ENCODE data around the gene MUC5AC. TPM values are rescaled to one million over a fixed set of nuclear protein-coding genes. Genes with fewer than 3 reads are reported as not detected.

MUC5AC gene
- total and polyA plus RNA-seq, 11 donors: not detected

DNA sequence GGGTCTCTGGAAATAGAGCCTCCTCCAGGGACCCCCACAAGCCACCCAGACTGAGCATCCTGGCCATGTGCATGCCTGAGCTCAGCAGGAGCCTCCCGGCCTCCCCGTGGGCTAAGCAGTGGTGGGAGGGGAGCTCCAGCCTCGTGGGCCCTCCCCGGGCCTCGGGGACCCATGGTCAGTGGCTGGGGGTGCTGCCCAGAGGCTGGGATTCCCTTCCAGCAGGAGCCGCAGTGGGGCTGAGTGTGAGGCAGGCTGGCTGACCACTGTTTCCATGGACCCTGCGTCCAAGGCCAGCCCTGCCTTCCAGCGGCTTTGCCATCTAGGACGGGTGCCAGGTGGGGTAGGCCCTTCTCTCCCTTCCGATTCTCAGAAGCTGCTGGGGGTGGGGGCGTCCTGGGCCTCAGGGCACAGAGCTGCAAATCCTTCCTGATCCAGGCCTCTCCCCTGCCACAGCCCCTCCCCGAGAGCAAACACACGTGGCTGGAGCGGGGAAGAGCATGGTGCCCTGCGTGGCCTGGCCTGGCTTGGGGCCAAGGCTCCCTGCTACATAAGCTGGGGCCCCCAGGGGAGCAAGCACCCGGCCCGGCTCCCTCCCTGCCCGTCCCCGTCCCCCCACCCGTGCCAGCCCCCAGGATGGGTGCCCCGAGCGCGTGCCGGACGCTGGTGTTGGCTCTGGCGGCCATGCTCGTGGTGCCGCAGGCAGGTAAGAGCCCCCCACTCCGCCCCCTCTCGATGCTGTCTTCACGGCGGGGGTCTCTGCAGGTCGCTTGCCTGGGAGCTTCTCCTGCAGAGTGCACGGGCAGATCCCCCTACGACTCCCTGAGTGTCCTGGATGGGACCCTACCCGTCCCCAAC lies 65.0 kb downstream of the MUC5AC start, which contains the start of gene MUC5B:
Gene MUC5B (plus strand): TSS at position 576 of the 855 bp plus-strand sequence. CDS start 58 bp downstream, at position 634.
- H3K4me3 ChIP-seq: no peak within 1 kb of the TSS
- intact Hi-C loops (cut with DNase I): no loop called here
- no peaks in the 10 kb centered on the region for H3K36me3 ChIP-seq
- no peaks in the 10 kb centered on the region for H3K9me3 ChIP-seq
- H3K27me3 ChIP-seq: peaks cover 23 to 86% (median 40%) of the 10 kb centered on the region in 9 donors
- peak in 3 of 5 donors; percentile 21 to 48 (median 23) for DNase-seq
- ATAC-seq: no peak
- TF ChIP-seq, protein P1, sequence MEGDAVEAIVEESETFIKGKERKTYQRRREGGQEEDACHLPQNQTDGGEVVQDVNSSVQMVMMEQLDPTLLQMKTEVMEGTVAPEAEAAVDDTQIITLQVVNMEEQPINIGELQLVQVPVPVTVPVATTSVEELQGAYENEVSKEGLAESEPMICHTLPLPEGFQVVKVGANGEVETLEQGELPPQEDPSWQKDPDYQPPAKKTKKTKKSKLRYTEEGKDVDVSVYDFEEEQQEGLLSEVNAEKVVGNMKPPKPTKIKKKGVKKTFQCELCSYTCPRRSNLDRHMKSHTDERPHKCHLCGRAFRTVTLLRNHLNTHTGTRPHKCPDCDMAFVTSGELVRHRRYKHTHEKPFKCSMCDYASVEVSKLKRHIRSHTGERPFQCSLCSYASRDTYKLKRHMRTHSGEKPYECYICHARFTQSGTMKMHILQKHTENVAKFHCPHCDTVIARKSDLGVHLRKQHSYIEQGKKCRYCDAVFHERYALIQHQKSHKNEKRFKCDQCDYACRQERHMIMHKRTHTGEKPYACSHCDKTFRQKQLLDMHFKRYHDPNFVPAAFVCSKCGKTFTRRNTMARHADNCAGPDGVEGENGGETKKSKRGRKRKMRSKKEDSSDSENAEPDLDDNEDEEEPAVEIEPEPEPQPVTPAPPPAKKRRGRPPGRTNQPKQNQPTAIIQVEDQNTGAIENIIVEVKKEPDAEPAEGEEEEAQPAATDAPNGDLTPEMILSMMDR (IDR thresholded peaks at IDR 0.05): no peak
- no peak for TF ChIP-seq POLR2A (IDR thresholded peaks at IDR 0.05)
- H3K27ac ChIP-seq: no peak within 1 kb of the TSS
- no peaks in the 10 kb centered on the region for H3K4me1 ChIP-seq
- WGBS, 4 donors: 47 to 76% (median 67%) methylated on average over 15 to 36 of the region's 36 CpGs

DNA sequence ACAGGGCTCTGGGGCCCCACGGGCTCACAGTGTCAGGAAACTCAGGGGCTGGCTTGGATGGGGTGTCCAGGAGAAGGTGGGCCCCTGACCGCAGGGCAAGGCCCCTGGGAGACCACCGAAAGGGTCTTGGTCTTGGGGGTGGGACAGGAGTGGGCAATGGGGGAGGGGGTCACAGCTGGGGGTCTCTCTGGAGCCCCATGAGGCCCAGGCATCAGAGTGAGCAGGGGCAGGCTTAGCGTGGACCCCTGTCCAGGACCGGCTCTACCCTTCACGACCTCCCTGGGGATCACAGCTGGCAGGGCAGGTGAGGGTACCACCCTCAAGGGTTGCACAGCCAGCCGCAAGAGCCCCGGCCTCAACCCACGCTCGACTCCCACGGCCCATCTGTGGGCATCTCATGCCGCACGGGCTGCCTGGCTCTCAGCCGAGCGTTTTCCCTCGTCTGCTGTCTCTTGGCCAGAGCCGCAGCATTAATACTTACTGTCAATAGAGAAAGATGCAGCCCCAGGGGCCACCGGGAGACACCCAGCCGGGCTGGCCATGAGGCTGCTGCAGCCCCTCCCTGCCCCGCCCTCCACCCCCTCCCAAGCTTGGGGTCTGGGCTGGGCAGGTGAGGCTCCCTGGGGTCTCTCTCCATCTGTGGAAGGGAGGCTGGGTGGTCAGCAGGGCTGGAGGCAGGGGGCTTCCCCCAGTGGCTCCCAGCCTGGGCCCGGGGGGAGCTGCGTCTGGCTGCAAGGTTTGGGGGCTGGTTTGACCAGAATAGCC lies 65.8 kb downstream of the MUC5AC start:
- intact Hi-C loops (cut with DNase I): no loop called here
- Histone ChIP-seq H3K4me1 (no peaks in the 10 kb centered on the region), H3K9me3 (no peaks in the 10 kb centered on the region), H3K4me3 (no peak overlapping the region), H3K36me3 (no peaks in the 10 kb centered on the region), H3K27ac (no peak overlapping the region), H3K27me3 (peaks cover 25 to 89% (median 40%) of the 10 kb centered on the region in 9 donors)
- 66 to 71% (median 69%) methylated on average over 16 to 22 of the region's 22 CpGs for WGBS, 4 donors
- DNase-seq: peak in 3 of 5 donors; percentile 18 to 48 (median 23)
- TF ChIP-seq, protein P1 (IDR thresholded peaks at IDR 0.05): no peak
- TF ChIP-seq POLR2A (IDR thresholded peaks at IDR 0.05): no peak
- ATAC-seq: no peak

DNA sequence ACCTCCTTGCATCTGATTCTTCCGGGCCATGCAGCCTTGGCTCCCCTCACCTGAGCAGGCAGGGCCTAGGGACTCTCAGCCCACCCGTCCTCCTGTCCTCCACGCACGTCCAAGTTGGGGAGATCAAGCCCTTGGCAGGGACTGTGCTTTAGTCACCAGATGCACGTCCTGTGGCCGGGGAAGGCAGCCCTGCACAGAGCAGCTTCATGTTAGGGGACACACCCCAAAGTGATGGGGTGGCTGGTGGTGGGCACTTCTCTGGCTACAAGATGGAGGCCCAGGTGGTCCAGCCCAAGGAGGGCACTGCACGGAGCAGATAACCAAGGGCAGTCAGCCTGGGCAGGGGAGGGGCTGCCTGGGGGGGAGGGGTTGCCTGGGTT lies 66.3 kb downstream of the MUC5AC start:
- peaks cover 21 to 87% (median 41%) of the 10 kb centered on the region in 9 donors for H3K27me3 ChIP-seq

More for the DNA sequence above, 66.3 kb downstream of the MUC5AC start:
- ATAC-seq: no peak
- peak in 3 of 5 donors; percentile 6 to 46 (median 9) for DNase-seq
- Histone ChIP-seq H3K4me1 (no peaks in the 10 kb centered on the region), H3K27ac (no peak overlapping the region), H3K9me3 (no peaks in the 10 kb centered on the region), H3K36me3 (no peaks in the 10 kb centered on the region), H3K4me3 (no peak overlapping the region)
- TF ChIP-seq, protein P1 (IDR thresholded peaks at IDR 0.05): no peak
- TF ChIP-seq POLR2A (IDR thresholded peaks at IDR 0.05): no peak
- intact Hi-C loops (cut with DNase I): no loop called here
- WGBS, 4 donors: 35 to 46% (median 42%) methylated on average over 6 to 7 of the region's 7 CpGs

All from heart left ventricle (tissue), 16 donors.